Measurements from ENCODE around the gene AJM1.
A peak's percentile ranks its signal among the peaks of the same experiment; 100 is the strongest.

Gene AJM1

DNA sequence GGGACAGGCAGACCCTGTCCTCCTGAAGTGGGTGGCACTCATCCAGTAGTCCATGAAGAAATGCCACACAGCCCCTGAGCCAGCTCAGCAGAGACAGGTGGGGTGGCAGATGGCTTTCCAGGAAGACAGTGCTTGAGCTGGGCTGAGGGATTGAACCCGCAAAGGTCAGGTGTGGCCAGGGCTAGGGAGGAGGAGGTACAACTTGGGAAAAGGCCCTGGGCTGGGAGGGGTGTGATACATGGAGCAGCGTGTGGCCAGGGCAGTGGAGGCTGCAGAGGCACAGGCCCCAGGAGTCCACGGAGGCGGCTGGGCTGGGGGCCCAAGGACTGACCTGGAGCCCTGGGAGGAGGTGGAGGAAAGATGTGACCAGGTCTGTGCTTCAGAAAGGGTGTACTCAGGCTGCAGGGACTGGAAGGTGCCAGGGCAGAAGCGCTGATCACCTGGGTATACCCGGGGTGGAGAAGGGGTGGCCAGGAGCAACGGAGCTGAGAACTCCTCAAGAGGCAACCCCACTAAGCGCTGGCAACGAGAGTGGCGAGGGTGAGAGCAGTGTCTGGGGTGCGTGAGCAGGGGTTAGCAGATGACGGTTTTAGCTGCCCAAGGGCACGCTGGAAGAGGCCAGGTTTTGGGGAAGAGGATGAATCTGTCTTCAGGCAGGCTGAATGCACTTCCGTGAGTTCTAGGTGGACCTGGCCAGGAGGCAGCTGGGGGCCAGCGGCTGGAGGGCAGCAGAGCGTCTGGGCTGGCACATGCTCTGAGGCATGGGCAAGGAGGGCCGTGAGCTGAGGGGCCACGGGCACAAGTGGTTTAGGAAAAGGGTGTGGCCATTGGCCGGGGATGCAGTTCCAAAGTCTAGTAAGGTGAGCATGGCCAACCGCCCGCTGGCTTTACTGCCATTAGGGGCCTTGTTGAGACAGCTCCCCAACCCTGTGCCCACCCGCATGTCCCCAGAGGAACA is 38.4 kb upstream of the AJM1 start:
- Histone ChIP-seq H3K36me3 (ENCODE audit: control insufficient read depth, insufficient read depth, low read length) (no peaks in the 10 kb centered on the region; the same call in none of the 2 replicates), H3K4me3 (replicated peaks; ENCODE audit: low read depth, low read length) (no peak overlapping the region), H3K27me3 (replicated peaks; ENCODE audit: control insufficient read depth, insufficient read depth, low read length) (no peaks in the 10 kb centered on the region; the same call in 1 of the 2 replicates)
- DNase-seq (ENCODE audit: extremely low read depth, insufficient read length) = no peak
- TF ChIP-seq, protein P1, sequence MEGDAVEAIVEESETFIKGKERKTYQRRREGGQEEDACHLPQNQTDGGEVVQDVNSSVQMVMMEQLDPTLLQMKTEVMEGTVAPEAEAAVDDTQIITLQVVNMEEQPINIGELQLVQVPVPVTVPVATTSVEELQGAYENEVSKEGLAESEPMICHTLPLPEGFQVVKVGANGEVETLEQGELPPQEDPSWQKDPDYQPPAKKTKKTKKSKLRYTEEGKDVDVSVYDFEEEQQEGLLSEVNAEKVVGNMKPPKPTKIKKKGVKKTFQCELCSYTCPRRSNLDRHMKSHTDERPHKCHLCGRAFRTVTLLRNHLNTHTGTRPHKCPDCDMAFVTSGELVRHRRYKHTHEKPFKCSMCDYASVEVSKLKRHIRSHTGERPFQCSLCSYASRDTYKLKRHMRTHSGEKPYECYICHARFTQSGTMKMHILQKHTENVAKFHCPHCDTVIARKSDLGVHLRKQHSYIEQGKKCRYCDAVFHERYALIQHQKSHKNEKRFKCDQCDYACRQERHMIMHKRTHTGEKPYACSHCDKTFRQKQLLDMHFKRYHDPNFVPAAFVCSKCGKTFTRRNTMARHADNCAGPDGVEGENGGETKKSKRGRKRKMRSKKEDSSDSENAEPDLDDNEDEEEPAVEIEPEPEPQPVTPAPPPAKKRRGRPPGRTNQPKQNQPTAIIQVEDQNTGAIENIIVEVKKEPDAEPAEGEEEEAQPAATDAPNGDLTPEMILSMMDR (IDR thresholded peaks at IDR 0.05; ENCODE audit: insufficient read depth, low read length, poor library complexity, severe bottlenecking) = no peak

- TF ChIP-seq, protein P1 (IDR thresholded peaks at IDR 0.05; ENCODE audit: insufficient read depth, low read length, poor library complexity, severe bottlenecking) = no peak
- no peak for DNase-seq (ENCODE audit: extremely low read depth, insufficient read length)
- no peak overlapping the region for H3K4me3 ChIP-seq (replicated peaks; ENCODE audit: low read depth, low read length)
- H3K27me3 ChIP-seq (replicated peaks; ENCODE audit: control insufficient read depth, insufficient read depth, low read length) = no peaks in the 10 kb centered on the region
- no peaks in the 10 kb centered on the region; the same call in none of the 2 replicates for H3K36me3 ChIP-seq (ENCODE audit: control insufficient read depth, insufficient read depth, low read length)
Observed at GRCh38 chr9:136804509-136805206, 37.6 kb upstream of the AJM1 start.

DNA sequence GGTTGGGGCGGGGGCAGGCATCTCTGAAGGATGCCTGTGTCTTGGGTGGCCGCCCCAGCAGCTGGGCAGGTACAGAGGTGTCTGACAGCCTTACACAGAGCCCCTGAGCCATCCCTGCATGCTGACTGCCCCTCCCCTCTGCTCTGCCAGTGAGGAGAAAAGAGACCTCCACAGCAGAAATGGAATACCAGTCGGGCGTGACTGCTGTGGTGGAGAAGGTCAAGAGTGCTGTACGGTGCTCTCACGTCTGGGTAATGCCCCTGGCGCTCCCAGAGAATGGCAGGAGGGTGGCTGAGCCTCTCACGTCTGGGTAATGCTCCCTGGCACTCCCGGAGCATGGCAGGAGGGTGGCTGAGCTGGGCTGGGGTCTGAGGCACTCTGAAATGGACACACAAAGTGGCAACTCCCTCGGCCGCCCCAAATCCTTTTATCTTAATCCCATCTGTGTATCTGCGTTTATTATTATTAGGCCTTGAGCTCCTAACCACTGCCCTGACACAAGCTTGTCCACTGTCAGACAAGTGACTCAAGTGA is 37.0 kb upstream of the AJM1 start:
- TF ChIP-seq, protein P1 (IDR thresholded peaks at IDR 0.05; ENCODE audit: insufficient read depth, low read length, poor library complexity, severe bottlenecking) = no peak
- no peak for DNase-seq (ENCODE audit: extremely low read depth, insufficient read length)
- Histone ChIP-seq H3K36me3 (ENCODE audit: control insufficient read depth, insufficient read depth, low read length) (no peaks in the 10 kb centered on the region; the same call in none of the 2 replicates), H3K4me3 (replicated peaks; ENCODE audit: low read depth, low read length) (no peak overlapping the region), H3K27me3 (replicated peaks; ENCODE audit: control insufficient read depth, insufficient read depth, low read length) (no peaks in the 10 kb centered on the region)

GRCh38 chr9:136806067-136806466 is 36.2 kb upstream of the AJM1 start:
- Histone ChIP-seq H3K27me3 (replicated peaks; ENCODE audit: control insufficient read depth, insufficient read depth, low read length) (no peaks in the 10 kb centered on the region), H3K4me3 (replicated peaks; ENCODE audit: low read depth, low read length) (no peak overlapping the region), H3K36me3 (ENCODE audit: control insufficient read depth, insufficient read depth, low read length) (no peaks in the 10 kb centered on the region; the same call in none of the 2 replicates)
- no peak for DNase-seq (ENCODE audit: extremely low read depth, insufficient read length)
- TF ChIP-seq, protein P1 (IDR thresholded peaks at IDR 0.05; ENCODE audit: insufficient read depth, low read length, poor library complexity, severe bottlenecking) = no peak

GRCh38 chr9:136806631-136807201 is 35.6 kb upstream of the AJM1 start:
- no peaks in the 10 kb centered on the region; the same call in none of the 2 replicates for H3K36me3 ChIP-seq (ENCODE audit: control insufficient read depth, insufficient read depth, low read length)
- peak overlapping the region; percentile 74 for H3K4me3 ChIP-seq (replicated peaks; ENCODE audit: low read depth, low read length)
- no peak for DNase-seq (ENCODE audit: extremely low read depth, insufficient read length)
- H3K27me3 ChIP-seq (replicated peaks; ENCODE audit: control insufficient read depth, insufficient read depth, low read length) = no peaks in the 10 kb centered on the region
- TF ChIP-seq, protein P1 (IDR thresholded peaks at IDR 0.05; ENCODE audit: insufficient read depth, low read length, poor library complexity, severe bottlenecking) = no peak
